SH-SY5Y (cell line): Measurements from ENCODE around the gene LRRC4C.

Source experiments
- GATA2 ChIP-seq: IDR thresholded peaks from 2 replicates; pipeline ENCODE4 v1.6.1; 2011; ENCODE audit warnings: mild to moderate bottlenecking, low read depth, low read length
- GATA3 ChIP-seq: IDR thresholded peaks from 2 replicates; pipeline ENCODE4 v1.6.1; 2011; ENCODE audit warnings: low read depth, mild to moderate bottlenecking, low read length, moderate library complexity

LRRC4C gene

GRCh38 chr11:40139066-40139465 lies 1320.4 kb downstream of the LRRC4C start:
- TF ChIP-seq GATA3: no peak
- TF ChIP-seq GATA2: no peak

- TF ChIP-seq GATA2 (peak; percentile 35; the same call in 1 of the 2 replicates), GATA3 (no peak)
Observed at GRCh38 chr11:40134820-40135570, 1324.5 kb downstream of the LRRC4C start.

- TF ChIP-seq GATA3 (no peak), GATA2 (no peak)
Observed at GRCh38 chr11:40133498-40133897, 1326.0 kb downstream of the LRRC4C start.

DNA sequence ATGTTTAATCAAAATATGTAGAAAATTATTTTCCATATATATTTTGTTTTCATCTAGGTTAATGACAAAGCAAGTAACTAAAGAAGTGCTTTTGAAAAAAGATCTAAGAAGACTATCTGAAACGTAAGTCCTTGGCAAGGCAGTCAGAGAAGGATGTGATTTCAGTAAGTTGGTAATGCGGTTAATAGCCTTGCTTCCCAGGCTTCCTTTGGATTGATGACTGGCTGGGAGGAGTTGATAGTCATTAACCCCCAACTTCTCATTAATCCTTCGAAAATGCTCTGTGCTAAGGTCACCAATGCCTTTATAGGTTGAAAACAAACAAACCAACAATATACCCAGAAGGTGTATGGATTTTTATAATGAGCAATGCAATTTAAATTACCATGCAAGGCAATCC lies 1326.5 kb downstream of the LRRC4C start:
- TF ChIP-seq GATA3: no peak
- TF ChIP-seq GATA2: no peak

DNA sequence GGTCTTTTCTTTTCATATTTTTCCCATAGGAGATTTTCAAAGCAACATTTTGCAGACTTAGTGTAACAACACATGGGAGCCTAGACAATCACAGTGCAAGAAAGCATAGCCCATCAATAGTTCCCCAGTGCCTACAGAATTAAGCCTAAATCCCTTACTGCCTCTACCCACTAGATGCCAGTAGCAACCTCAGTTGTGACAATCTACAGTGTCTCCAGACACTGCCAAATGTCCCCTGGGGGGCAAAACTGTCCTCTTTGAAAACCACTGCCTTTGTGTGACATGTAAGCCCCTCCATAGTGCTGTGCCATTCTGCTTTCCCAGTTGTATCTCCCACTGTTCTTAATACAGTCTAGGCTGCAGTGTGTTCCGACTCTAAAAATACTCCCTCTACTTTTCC lies 1329.0 kb downstream of the LRRC4C start:
- no peak for TF ChIP-seq GATA3
- no peak for TF ChIP-seq GATA2

GRCh38 chr11:40129266-40129665 lies 1330.2 kb downstream of the LRRC4C start:
- TF ChIP-seq GATA3 (no peak), GATA2 (no peak)

DNA sequence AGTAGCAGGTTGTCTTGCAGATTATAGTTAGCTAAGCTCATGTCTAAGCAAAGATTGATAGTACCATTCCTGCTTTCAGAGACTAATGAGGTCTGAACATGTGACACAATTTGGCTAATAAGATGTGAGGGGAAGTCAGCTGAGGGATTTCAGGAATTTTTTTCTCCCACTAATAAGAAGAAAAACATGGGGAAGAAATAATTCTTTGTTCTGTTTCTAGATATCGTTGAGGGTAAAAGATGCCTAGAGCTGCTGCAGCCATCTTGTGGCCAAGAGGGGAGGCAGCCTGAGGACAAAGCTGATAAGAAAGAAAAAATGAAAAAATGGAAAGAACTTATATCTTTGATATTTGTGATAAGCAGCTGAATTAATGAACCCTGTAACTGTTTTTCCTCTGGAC lies 1334.4 kb downstream of the LRRC4C start:
- TF ChIP-seq GATA3 (no peak), GATA2 (no peak)

DNA sequence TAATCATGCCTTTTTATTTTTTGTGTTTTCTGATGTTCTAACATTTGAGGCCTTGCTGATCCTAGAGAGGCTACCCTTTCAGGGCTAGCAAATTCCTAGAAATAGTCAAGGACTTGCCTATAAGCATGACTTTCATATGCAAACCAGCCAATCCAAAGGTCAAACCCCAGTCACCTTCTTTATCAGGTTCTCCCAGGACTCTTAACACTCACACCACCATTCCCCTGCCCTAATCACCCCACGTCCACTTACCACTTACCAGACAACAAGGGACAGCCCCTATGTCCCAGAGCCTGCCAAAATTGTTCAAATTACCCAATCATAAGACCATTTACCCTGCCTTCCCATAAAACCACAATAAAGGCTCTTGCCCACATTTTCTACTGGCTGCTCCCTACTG lies 1339.8 kb downstream of the LRRC4C start:
- TF ChIP-seq GATA2: no peak
- TF ChIP-seq GATA3: no peak

DNA sequence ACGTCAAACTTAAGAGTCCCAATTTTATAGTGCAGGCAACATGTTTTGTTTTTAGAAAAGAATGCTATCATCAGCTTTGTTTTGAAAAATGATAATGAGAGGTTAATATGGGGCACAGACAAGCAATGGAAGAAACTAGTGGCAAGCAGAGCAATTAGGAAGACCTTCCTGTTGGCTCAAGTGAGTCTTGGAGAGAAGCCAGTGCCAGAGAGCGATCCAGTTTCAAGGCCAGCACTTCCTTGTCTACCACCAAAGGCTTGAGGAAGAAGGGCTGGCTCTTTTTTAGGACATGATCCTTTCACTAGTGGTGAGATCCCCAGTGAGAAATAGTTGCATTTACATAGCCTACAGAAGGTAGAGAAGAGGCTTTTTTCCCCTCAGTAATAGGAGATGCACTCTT lies 1340.7 kb downstream of the LRRC4C start:
- no peak for TF ChIP-seq GATA3
- TF ChIP-seq GATA2: no peak

GRCh38 chr11:40118026-40118425 lies 1341.4 kb downstream of the LRRC4C start:
- no peak for TF ChIP-seq GATA3
- no peak for TF ChIP-seq GATA2

- no peak for TF ChIP-seq GATA3
- TF ChIP-seq GATA2: no peak
Observed at GRCh38 chr11:40104941-40105550, 1354.4 kb downstream of the LRRC4C start.

DNA sequence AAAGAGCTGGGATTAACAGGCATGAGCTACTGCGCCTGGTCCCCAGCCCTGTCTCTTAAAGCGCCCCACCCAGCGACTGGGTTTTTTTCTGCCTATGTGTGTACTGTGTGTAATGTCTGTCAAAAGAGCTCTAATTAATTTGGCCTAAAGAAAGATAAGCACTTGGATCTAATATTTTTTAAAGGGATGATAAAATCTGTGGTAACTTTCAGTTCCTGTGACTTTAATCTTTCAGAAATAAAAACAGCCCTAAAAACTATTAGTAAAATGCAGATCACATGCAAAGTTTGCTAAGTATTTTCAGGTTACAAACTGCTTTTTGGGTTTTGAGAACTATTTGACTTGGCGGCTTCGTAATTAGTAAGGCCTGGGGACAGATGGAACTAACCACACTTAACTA lies 1358.7 kb downstream of the LRRC4C start:
- no peak for TF ChIP-seq GATA3
- TF ChIP-seq GATA2: no peak

- TF ChIP-seq GATA2 (no peak), GATA3 (no peak)
Observed at GRCh38 chr11:40100162-40100553, 1359.3 kb downstream of the LRRC4C start.

- TF ChIP-seq GATA2 (no peak), GATA3 (no peak)
Observed at GRCh38 chr11:40099426-40100161, 1359.9 kb downstream of the LRRC4C start.

DNA sequence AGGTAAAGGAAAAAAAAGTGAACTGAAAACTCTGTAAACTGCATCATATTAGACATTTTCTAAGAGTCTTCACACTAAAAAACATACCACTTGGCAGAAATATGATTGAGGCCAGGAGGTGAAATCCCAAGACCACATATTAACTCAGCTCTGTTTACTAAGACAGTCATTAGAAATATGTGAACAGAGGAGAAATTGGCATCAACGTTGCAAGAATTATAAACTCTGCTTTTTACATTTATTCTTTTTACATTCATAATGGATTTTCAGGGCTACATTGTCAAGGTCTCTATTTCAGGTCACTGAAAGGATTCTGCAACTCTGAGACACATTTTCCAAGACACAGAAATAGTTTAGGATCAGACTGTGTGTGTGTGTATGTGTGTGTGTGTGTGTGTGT lies 1364.0 kb downstream of the LRRC4C start:
- TF ChIP-seq GATA3 (no peak), GATA2 (no peak)

GRCh38 chr11:40094954-40095353 lies 1364.5 kb downstream of the LRRC4C start:
- no peak for TF ChIP-seq GATA3
- TF ChIP-seq GATA2: no peak
